ENCODE data around the gene MORN4.

The MORN4 gene

DNA sequence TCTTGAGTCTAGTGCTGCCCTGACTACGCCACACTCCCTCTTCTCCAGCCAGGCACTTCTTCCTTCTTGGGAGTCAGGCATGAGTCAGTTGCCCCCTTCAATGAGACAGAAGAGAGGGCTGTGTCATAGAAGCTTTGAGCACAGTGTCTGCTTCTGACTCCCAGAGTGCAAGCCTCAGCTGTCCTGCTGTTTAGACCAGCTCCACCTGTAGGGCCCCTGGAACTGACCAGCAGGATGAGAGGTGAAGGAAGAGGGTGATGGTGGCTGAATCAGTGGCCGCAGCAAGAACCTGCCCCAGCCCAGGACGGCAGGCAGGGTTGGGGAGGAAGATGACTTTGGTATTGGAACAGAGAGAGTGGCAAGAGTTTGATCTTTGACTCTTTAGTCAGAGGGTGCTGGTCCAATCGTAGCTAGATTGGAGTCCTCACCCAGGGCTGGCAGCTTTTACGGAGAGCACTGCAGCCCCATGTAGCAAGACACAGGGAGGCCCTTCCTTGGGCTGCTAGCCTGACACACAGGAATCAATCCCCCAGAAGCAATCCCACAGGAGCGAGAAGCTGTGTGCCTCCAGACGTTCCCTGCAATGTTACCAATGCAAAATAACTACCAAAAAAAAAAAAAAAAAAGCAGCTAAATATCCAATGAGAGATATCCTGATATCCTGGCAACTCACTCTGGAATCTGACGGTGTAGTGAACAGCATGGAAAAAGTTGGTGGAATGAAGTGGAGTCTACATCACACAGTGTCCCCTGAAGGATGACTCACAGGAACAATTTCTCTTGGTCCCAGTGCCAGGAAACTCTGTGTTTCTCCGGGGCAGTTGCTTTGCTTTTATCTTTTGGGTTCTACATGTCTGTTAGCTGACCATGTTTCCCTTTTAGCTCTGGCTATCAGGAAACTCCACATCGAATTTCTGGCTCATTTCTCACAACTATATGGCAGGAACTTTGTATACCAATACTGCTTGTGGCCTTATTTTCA is 36.9 kb downstream of the MORN4 start:
- Histone ChIP-seq H4K20me1 (ENCODE audit: insufficient read depth, low read length) (no peaks in the 10 kb centered on the region), H3F3A (ENCODE audit: insufficient read depth, low read length) (no peaks in the 10 kb centered on the region), H3K4me1 (ENCODE audit: insufficient read depth, low read length, severe bottlenecking) (no peaks in the 10 kb centered on the region), H3K4me2 (ENCODE audit: low read length) (no peak overlapping the region), H3K9me2 (ENCODE audit: low read depth, low read length) (no peaks in the 10 kb centered on the region), H2AFZ (ENCODE audit: low read length) (no peak overlapping the region), H3K79me2 (ENCODE audit: insufficient read depth, low read length) (no peaks in the 10 kb centered on the region), H3K4me3 (ENCODE audit: low read depth, low read length, poor library complexity, severe bottlenecking) (no peak overlapping the region), H3K27me3 (ENCODE audit: insufficient read depth, low read length) (no peaks in the 10 kb centered on the region), H3K9me3 (ENCODE audit: low read length) (no peaks in the 10 kb centered on the region), H3K27ac (ENCODE audit: low read depth, low read length, poor library complexity, severe bottlenecking) (no peak overlapping the region), H3K36me3 (ENCODE audit: insufficient read depth, low read length) (no peaks in the 10 kb centered on the region), H3K9ac (ENCODE audit: low read length) (no peak overlapping the region)
- no peak for TF ChIP-seq EZH2 (IDR thresholded peaks at IDR 0.05; ENCODE audit: borderline replicate concordance, low read length)
- TF ChIP-seq, protein P1, sequence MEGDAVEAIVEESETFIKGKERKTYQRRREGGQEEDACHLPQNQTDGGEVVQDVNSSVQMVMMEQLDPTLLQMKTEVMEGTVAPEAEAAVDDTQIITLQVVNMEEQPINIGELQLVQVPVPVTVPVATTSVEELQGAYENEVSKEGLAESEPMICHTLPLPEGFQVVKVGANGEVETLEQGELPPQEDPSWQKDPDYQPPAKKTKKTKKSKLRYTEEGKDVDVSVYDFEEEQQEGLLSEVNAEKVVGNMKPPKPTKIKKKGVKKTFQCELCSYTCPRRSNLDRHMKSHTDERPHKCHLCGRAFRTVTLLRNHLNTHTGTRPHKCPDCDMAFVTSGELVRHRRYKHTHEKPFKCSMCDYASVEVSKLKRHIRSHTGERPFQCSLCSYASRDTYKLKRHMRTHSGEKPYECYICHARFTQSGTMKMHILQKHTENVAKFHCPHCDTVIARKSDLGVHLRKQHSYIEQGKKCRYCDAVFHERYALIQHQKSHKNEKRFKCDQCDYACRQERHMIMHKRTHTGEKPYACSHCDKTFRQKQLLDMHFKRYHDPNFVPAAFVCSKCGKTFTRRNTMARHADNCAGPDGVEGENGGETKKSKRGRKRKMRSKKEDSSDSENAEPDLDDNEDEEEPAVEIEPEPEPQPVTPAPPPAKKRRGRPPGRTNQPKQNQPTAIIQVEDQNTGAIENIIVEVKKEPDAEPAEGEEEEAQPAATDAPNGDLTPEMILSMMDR (IDR thresholded peaks at IDR 0.05; ENCODE audit: low read length): no peak

DNA sequence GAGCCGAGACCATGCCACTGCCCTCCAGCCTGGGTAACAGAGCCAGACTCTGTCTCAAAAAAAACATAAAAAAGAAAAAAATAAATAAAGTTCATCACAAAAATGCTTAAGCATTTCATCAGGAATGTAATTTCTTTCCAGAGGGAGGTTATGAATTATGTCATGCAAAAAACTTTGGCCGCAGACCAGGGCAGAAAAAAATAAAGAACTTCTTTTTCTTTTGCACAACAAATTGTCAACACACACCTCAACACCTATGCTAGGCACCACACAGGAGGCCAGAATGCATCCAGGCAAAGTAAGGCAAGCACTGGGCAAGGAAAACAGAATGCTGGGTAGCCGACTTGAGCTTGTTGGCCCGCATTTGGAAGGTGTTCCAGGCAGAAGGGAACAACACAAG is 39.9 kb downstream of the MORN4 start:
- Histone ChIP-seq H2AFZ (ENCODE audit: low read length) (no peak overlapping the region), H3K36me3 (ENCODE audit: insufficient read depth, low read length) (no peaks in the 10 kb centered on the region), H3K9ac (ENCODE audit: low read length) (no peak overlapping the region), H3K9me2 (ENCODE audit: low read depth, low read length) (no peaks in the 10 kb centered on the region), H3K27me3 (ENCODE audit: insufficient read depth, low read length) (no peaks in the 10 kb centered on the region), H3K27ac (ENCODE audit: low read depth, low read length, poor library complexity, severe bottlenecking) (no peak overlapping the region), H3K9me3 (ENCODE audit: low read length) (no peaks in the 10 kb centered on the region), H3F3A (ENCODE audit: insufficient read depth, low read length) (no peaks in the 10 kb centered on the region), H3K4me3 (ENCODE audit: low read depth, low read length, poor library complexity, severe bottlenecking) (no peak overlapping the region), H3K4me2 (ENCODE audit: low read length) (no peak overlapping the region), H4K20me1 (ENCODE audit: insufficient read depth, low read length) (no peaks in the 10 kb centered on the region), H3K79me2 (ENCODE audit: insufficient read depth, low read length) (no peaks in the 10 kb centered on the region), H3K4me1 (ENCODE audit: insufficient read depth, low read length, severe bottlenecking) (no peaks in the 10 kb centered on the region)
- no peak for TF ChIP-seq EZH2 (IDR thresholded peaks at IDR 0.05; ENCODE audit: borderline replicate concordance, low read length)
- TF ChIP-seq, protein P1 (IDR thresholded peaks at IDR 0.05; ENCODE audit: low read length): no peak

DNA sequence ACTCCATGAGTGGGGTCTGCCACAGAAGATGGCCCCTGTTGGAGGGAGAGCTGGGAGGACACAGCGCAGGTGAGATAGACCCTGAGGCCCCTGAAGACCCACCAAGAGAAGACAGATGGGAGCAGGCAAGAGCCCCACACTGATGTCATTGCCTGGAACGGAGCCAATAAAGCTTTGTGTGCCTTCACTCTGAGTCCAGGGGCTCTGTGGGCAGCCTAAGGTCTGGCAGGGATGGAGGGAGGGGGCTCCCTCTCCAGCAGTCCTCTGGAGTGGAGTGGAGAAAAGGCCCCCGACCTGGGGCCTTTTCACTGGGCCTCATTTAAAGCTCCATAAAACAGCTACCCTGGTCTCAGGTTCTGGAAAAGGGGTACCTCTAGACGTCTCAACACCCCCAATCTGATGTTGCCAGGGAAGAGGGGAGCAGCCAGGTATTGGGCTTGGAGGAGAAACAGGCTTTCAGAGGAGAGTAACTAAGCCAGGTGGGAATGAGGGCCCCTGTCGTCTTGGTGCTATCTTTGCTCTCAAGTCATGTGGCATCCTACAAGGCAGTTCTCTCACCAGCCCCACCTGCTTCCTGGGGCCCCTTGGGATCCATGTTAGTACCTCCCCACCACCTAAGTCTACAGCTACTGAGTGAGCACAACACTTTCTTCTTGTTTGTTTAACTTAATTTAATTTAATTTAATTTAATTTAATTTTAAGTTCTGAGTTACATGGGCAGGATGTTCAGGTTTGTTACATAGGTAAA is 42.4 kb downstream of the MORN4 start:
- no peaks in the 10 kb centered on the region for H3K9me2 ChIP-seq (ENCODE audit: low read depth, low read length)
- no peaks in the 10 kb centered on the region for H3K4me1 ChIP-seq (ENCODE audit: insufficient read depth, low read length, severe bottlenecking)
- no peak overlapping the region for H3K27ac ChIP-seq (ENCODE audit: low read depth, low read length, poor library complexity, severe bottlenecking)

More for the DNA sequence above, 42.4 kb downstream of the MORN4 start:
- Histone ChIP-seq H3K9ac (ENCODE audit: low read length) (no peak overlapping the region), H3K79me2 (ENCODE audit: insufficient read depth, low read length) (no peaks in the 10 kb centered on the region), H3K9me3 (ENCODE audit: low read length) (no peaks in the 10 kb centered on the region), H3K36me3 (ENCODE audit: insufficient read depth, low read length) (no peaks in the 10 kb centered on the region), H3F3A (ENCODE audit: insufficient read depth, low read length) (no peaks in the 10 kb centered on the region), H4K20me1 (ENCODE audit: insufficient read depth, low read length) (no peaks in the 10 kb centered on the region), H3K4me2 (ENCODE audit: low read length) (no peak overlapping the region), H2AFZ (ENCODE audit: low read length) (no peak overlapping the region), H3K4me3 (ENCODE audit: low read depth, low read length, poor library complexity, severe bottlenecking) (no peak overlapping the region), H3K27me3 (ENCODE audit: insufficient read depth, low read length) (no peaks in the 10 kb centered on the region)
- TF ChIP-seq EZH2 (IDR thresholded peaks at IDR 0.05; ENCODE audit: borderline replicate concordance, low read length): no peak
- TF ChIP-seq, protein P1 (IDR thresholded peaks at IDR 0.05; ENCODE audit: low read length): no peak
